KOPT-K1 (cell line): ENCODE data around the gene VTI1A.
"Not testable (repeated sequence)": the region's sequence is repeated elsewhere in the genome, so short reads cannot be mapped to it uniquely, and the experiment has no call there.

Source experiments
- H3K27ac ChIP-seq: fragments of 200-600 bp; sonication (generic); 2 replicates; pipeline ENCODE4 v1.5.1; 2016; ENCODE audit warnings: antibody characterized with exemption, mild to moderate bottlenecking, low read depth, low read length; ENCODE audit not compliant: poor library complexity, severe bottlenecking
- H3K36me3 ChIP-seq: fragments of 200-600 bp; sonication (generic); 2 replicates; pipeline ENCODE4 v1.5.1; 2017; ENCODE audit warnings: antibody characterized with exemption, mild to moderate bottlenecking, low read length, moderate library complexity; ENCODE audit not compliant: insufficient read depth
- H3K9me3 ChIP-seq: fragments of 200-600 bp; sonication (generic); 2 replicates; pipeline ENCODE4 v1.5.1; 2017; ENCODE audit warnings: antibody characterized with exemption, low read length, mild to moderate bottlenecking; ENCODE audit not compliant: insufficient read depth, poor library complexity, severe bottlenecking

Gene VTI1A

GRCh38 chr10:112562809-112563663 is 116.0 kb downstream of the VTI1A start:
- H3K36me3 ChIP-seq: no peaks in the 10 kb centered on the region
- H3K9me3 ChIP-seq: no peaks in the 10 kb centered on the region
- H3K27ac ChIP-seq: no peak overlapping the region

- H3K27ac ChIP-seq: no peak overlapping the region
- no peaks in the 10 kb centered on the region for H3K36me3 ChIP-seq
- no peaks in the 10 kb centered on the region for H3K9me3 ChIP-seq
These were observed 117.3 kb downstream of the VTI1A start for GRCh38 chr10:112564337-112564736.

GRCh38 chr10:112565434-112566053 is 118.5 kb downstream of the VTI1A start:
- no peaks in the 10 kb centered on the region for H3K9me3 ChIP-seq
- H3K27ac ChIP-seq: no peak overlapping the region
- no peaks in the 10 kb centered on the region for H3K36me3 ChIP-seq

- Histone ChIP-seq H3K36me3 (no peaks in the 10 kb centered on the region), H3K27ac (no peak overlapping the region), H3K9me3 (no peaks in the 10 kb centered on the region)
These were observed 123.6 kb downstream of the VTI1A start for GRCh38 chr10:112570585-112570984.

GRCh38 chr10:112579578-112579977 is 132.6 kb downstream of the VTI1A start:
- Histone ChIP-seq H3K27ac (no peak overlapping the region), H3K36me3 (no peaks in the 10 kb centered on the region), H3K9me3 (no peaks in the 10 kb centered on the region)

- Histone ChIP-seq H3K36me3 (no peaks in the 10 kb centered on the region), H3K9me3 (no peaks in the 10 kb centered on the region), H3K27ac (no peak overlapping the region)
These were observed 133.3 kb downstream of the VTI1A start for GRCh38 chr10:112580267-112580666.

- H3K36me3 ChIP-seq: no peaks in the 10 kb centered on the region
- H3K9me3 ChIP-seq: no peaks in the 10 kb centered on the region
These were observed 134.9 kb downstream of the VTI1A start for GRCh38 chr10:112581921-112582320.

GRCh38 chr10:112583236-112583939 is 136.4 kb downstream of the VTI1A start:
- H3K36me3 ChIP-seq: no peaks in the 10 kb centered on the region
- no peaks in the 10 kb centered on the region for H3K9me3 ChIP-seq
- no peak overlapping the region for H3K27ac ChIP-seq

More at GRCh38 chr10:112581921-112582320, 134.9 kb downstream of the VTI1A start:
- no peak overlapping the region for H3K27ac ChIP-seq

- no peaks in the 10 kb centered on the region for H3K36me3 ChIP-seq
- no peaks in the 10 kb centered on the region for H3K9me3 ChIP-seq
- no peak overlapping the region for H3K27ac ChIP-seq
These were observed 137.3 kb downstream of the VTI1A start for GRCh38 chr10:112584276-112584675.

GRCh38 chr10:112585126-112585525 is 138.1 kb downstream of the VTI1A start:
- Histone ChIP-seq H3K27ac (no peak overlapping the region), H3K36me3 (no peaks in the 10 kb centered on the region)

GRCh38 chr10:112585960-112586359 is 138.9 kb downstream of the VTI1A start:
- Histone ChIP-seq H3K9me3 (no peaks in the 10 kb centered on the region), H3K36me3 (no peaks in the 10 kb centered on the region), H3K27ac (no peak overlapping the region)

More at GRCh38 chr10:112585126-112585525, 138.1 kb downstream of the VTI1A start:
- no peaks in the 10 kb centered on the region for H3K9me3 ChIP-seq

- Histone ChIP-seq H3K27ac (no peak overlapping the region), H3K9me3 (no peaks in the 10 kb centered on the region)
These were observed 140.7 kb downstream of the VTI1A start for GRCh38 chr10:112587729-112588128.

GRCh38 chr10:112588225-112588990 is 141.4 kb downstream of the VTI1A start:
- H3K9me3 ChIP-seq: no peaks in the 10 kb centered on the region
- H3K27ac ChIP-seq: no peak overlapping the region
- no peaks in the 10 kb centered on the region for H3K36me3 ChIP-seq

More at GRCh38 chr10:112587729-112588128, 140.7 kb downstream of the VTI1A start:
- no peaks in the 10 kb centered on the region for H3K36me3 ChIP-seq

GRCh38 chr10:112589081-112589480 is 142.1 kb downstream of the VTI1A start:
- Histone ChIP-seq H3K36me3 (no peaks in the 10 kb centered on the region), H3K27ac (no peak overlapping the region), H3K9me3 (no peaks in the 10 kb centered on the region)

GRCh38 chr10:112590786-112591185 is 143.8 kb downstream of the VTI1A start:
- H3K9me3 ChIP-seq, H3K36me3 ChIP-seq, H3K27ac ChIP-seq: not testable (repeated sequence)
